SIG-M5 (cell line): Measurements from ENCODE around the gene SLC35G1.

Experiments used
- DNase-seq: peaks from one replicate; lab custom pipeline; 2025; lab: John Stamatoyannopoulos, UW

Gene SLC35G1

GRCh38 chr10:93951905-93952304 is 58.1 kb downstream of the SLC35G1 start:
- no peak for DNase-seq
